Naive thymus-derived CD4-positive, alpha-beta T cell (primary cell): ENCODE data around the gene SKAP1. TPM values are rescaled to one million over a fixed set of nuclear protein-coding genes. Genes with fewer than 3 reads are reported as not detected.
"Not testable (repeated sequence)": the region's sequence is repeated elsewhere in the genome, so short reads cannot be mapped to it uniquely, and the experiment has no call there.

Source experiments
- ATAC-seq: fragments of 150-1000 bp; cut with Tn5 transposase; 2 replicates; pipeline ENCODE4 v1.10.0; 2021; ENCODE audit warnings: mild to moderate bottlenecking, moderate library complexity
- CTCF ChIA-PET: fragments of 350-600 bp; sonication (Branson Sonifier 250); formaldehyde crosslinking; loops from one replicate; lab custom pipeline; 2021; ENCODE audit warnings: antibody characterized with exemption; lab: Charles Lee
- POLR2A ChIA-PET: fragments of 350-600 bp; sonication (Branson Sonifier 250); formaldehyde crosslinking; loops from one replicate; lab custom pipeline; 2021; ENCODE audit warnings: antibody characterized with exemption, inconsistent platforms; lab: Charles Lee
- DNase-seq, 9 donors: peaks; one replicate each; pipeline versions ENCODE4 v3.0.0 to v3.0.0-alpha.2; 2020 to 2022; ENCODE audit warnings: mixed read lengths in 1 of 9
- H3K27ac ChIP-seq: one replicate; pipeline ENCODE4 v1.7.0; 2013; ENCODE audit warnings: mild to moderate bottlenecking, low read depth, low read length, moderate library complexity
- H3K27me3 ChIP-seq, 2 donors: one replicate each; pipeline ENCODE4 v1.7.0; 2013; ENCODE audit warnings: low read length in 2 of 2, mild to moderate bottlenecking in 2 of 2, moderate library complexity in 2 of 2; ENCODE audit not compliant: control insufficient read depth in 2 of 2, insufficient read depth in 2 of 2
- H3K36me3 ChIP-seq, 3 experiments: 1 replicate in 2 of 3; 2 replicates in 1 of 3; pipeline ENCODE4 v1.7.0; 2013; ENCODE audit warnings: low read length in 3 of 3, mild to moderate bottlenecking in 3 of 3, moderate library complexity in 1 of 3; ENCODE audit not compliant: insufficient read depth in 3 of 3, control insufficient read depth in 2 of 3
- H3K4me1 ChIP-seq, 2 donors: one replicate each; pipeline ENCODE4 v1.7.0; 2013; ENCODE audit warnings: low read length in 2 of 2, mild to moderate bottlenecking in 2 of 2, moderate library complexity in 1 of 2; ENCODE audit not compliant: control insufficient read depth in 2 of 2, insufficient read depth in 2 of 2
- H3K4me3 ChIP-seq: 2 replicates; pipeline ENCODE4 v1.7.0; 2013; ENCODE audit warnings: mild to moderate bottlenecking, low read length
- H3K9me3 ChIP-seq, 3 experiments: 1 replicate in 2 of 3; 2 replicates in 1 of 3; pipeline ENCODE4 v1.7.0; 2013; ENCODE audit warnings: low read length in 3 of 3; ENCODE audit not compliant: control insufficient read depth in 2 of 3
- H3K27ac Mint-ChIP-seq, 9 donors: one replicate each; pipeline ENCODE4 v1.8.0; 2020 to 2022; ENCODE audit warnings: mixed read lengths in 9 of 9, mild to moderate bottlenecking in 8 of 9, moderate library complexity in 5 of 9, inconsistent platforms in 2 of 9
- H3K27me3 Mint-ChIP-seq, 5 donors: one replicate each; pipeline ENCODE4 v1.8.0; 2021 to 2022; ENCODE audit warnings: mixed read lengths in 5 of 5, mild to moderate bottlenecking in 1 of 5
- H3K36me3 Mint-ChIP-seq, 5 donors: one replicate each; pipeline ENCODE4 v1.8.0; 2020 to 2022; ENCODE audit warnings: mixed read lengths in 5 of 5, mild to moderate bottlenecking in 3 of 5, inconsistent platforms in 1 of 5
- H3K4me1 Mint-ChIP-seq, 7 donors: one replicate each; pipeline ENCODE4 v1.8.0; 2020 to 2022; ENCODE audit warnings: mixed read lengths in 7 of 7, mild to moderate bottlenecking in 3 of 7, inconsistent platforms in 1 of 7
- H3K4me3 Mint-ChIP-seq, 10 donors: one replicate each; pipeline ENCODE4 v1.8.0; 2020 to 2022; ENCODE audit warnings: mild to moderate bottlenecking in 10 of 10, mixed read lengths in 10 of 10, moderate library complexity in 6 of 10, inconsistent platforms in 2 of 10
- H3K9me3 Mint-ChIP-seq, 11 donors: one replicate each; pipeline ENCODE4 v1.8.0; 2020 to 2022; ENCODE audit warnings: mixed read lengths in 11 of 11, mild to moderate bottlenecking in 4 of 11, inconsistent platforms in 1 of 11, moderate library complexity in 1 of 11
- intact Hi-C, 2 donors: fragments of 100-400 bp; cut with micrococcal nuclease; formaldehyde crosslinking; loops; one replicate each; pipeline ENCODE4 v1.15.1; 2023
- polyA plus RNA-seq, 2 donors: library from polyadenylated mRNA; unstranded; fragments of 300-500 nt; fragmentation: Illumina TruSeq; gene quantifications; one replicate each; pipeline ENCODE4 v1.2.3, GENCODE V29; 2021
- total RNA-seq, 6 experiments: library from RNA in 5 of 6; stranded (reverse) in 5 of 6; gene quantifications; 1 replicate in 5 of 6; 2 replicates in 1 of 6; pipeline ENCODE4 v1.2.3 and lab custom pipeline; 2021 to 2026

Gene SKAP1
- total and polyA plus RNA-seq, 7 experiments from 2014 or later = 99.3 to 289 (median 109) TPM

- H3K27ac Mint-ChIP-seq = peak overlapping the region in 1 of 9 donors; percentile 76
Measured at GRCh38 chr17:48207036-48207435, 223.0 kb downstream of the SKAP1 start.

GRCh38 chr17:48202959-48203358 lies 227.1 kb downstream of the SKAP1 start:
- POLR2A ChIA-PET = no interaction called here
- no peaks in the 10 kb centered on the region for H3K27me3 Mint-ChIP-seq
- CTCF ChIA-PET = no interaction called here
- no peaks in the 10 kb centered on the region for H3K9me3 Mint-ChIP-seq
- intact Hi-C loops = no loop called here
- ATAC-seq (no peak), DNase-seq (no peak)
- H3K27ac Mint-ChIP-seq = peak overlapping the region in 4 of 9 donors; percentile 26 to 68 (median 54)
- Histone ChIP-seq H3K27ac (no peak overlapping the region), H3K27me3 (no peaks in the 10 kb centered on the region), H3K4me1 (no peaks in the 10 kb centered on the region), H3K4me3 (no peak overlapping the region), H3K36me3 (peaks cover 0 to 3% (median 0%) of the 10 kb centered on the region in 3 experiments), H3K9me3 (no peaks in the 10 kb centered on the region)
- peaks cover 15 to 65% (median 45%) of the 10 kb centered on the region in 7 donors for H3K4me1 Mint-ChIP-seq
- peaks cover 6 to 26% (median 14%) of the 10 kb centered on the region in 5 donors for H3K36me3 Mint-ChIP-seq
- H3K4me3 Mint-ChIP-seq = no peak overlapping the region

More at GRCh38 chr17:48207036-48207435, 223.0 kb downstream of the SKAP1 start:
- ATAC-seq, H3K4me3 Mint-ChIP-seq, H3K27ac ChIP-seq, H3K27me3 ChIP-seq, H3K9me3 Mint-ChIP-seq, H3K4me1 ChIP-seq, H3K9me3 ChIP-seq, DNase-seq, H3K27me3 Mint-ChIP-seq, CTCF ChIA-PET, H3K36me3 ChIP-seq, H3K4me3 ChIP-seq, intact Hi-C loops: not testable (repeated sequence)
- POLR2A ChIA-PET = interaction anchor here (0.6 kb wide), 1 partner anchor 47 kb away, joined by 9 read pairs; no protein-coding TSS in a partner anchor
- H3K4me1 Mint-ChIP-seq = peaks cover 7 to 64% (median 36%) of the 10 kb centered on the region in 7 donors
- peaks cover 0 to 24% (median 8%) of the 10 kb centered on the region in 5 donors for H3K36me3 Mint-ChIP-seq

GRCh38 chr17:48198950-48199541 lies 231.0 kb downstream of the SKAP1 start:
- H3K27ac ChIP-seq = no peak overlapping the region
- peaks cover 35 to 76% (median 60%) of the 10 kb centered on the region in 7 donors for H3K4me1 Mint-ChIP-seq
- H3K27ac Mint-ChIP-seq = peak overlapping the region in 8 of 9 donors; percentile 14 to 65 (median 36)
- ChIA-PET CTCF (interaction anchor here (0.6 kb wide), 1 partner anchor 64 kb away, joined by 3 read pairs; no protein-coding TSS in a partner anchor), POLR2A (no interaction called here)
- peaks cover 13 to 15% of the 10 kb centered on the region in 2 donors for H3K4me1 ChIP-seq
- DNase-seq (no peak), ATAC-seq (no peak)
- no peak overlapping the region for H3K4me3 ChIP-seq
- H3K36me3 Mint-ChIP-seq = peaks cover 6 to 41% (median 14%) of the 10 kb centered on the region in 5 donors
- no peaks in the 10 kb centered on the region for H3K27me3 Mint-ChIP-seq
- peak overlapping the region in 1 of 10 donors; percentile 21 for H3K4me3 Mint-ChIP-seq
- H3K9me3 ChIP-seq = no peaks in the 10 kb centered on the region
- no peaks in the 10 kb centered on the region for H3K36me3 ChIP-seq
- no peaks in the 10 kb centered on the region for H3K9me3 Mint-ChIP-seq
- intact Hi-C loops = loop anchor here in 1 of 2 donors (2.0 kb wide), 1 partner anchor 14 kb away; no protein-coding TSS in a partner anchor
- no peaks in the 10 kb centered on the region for H3K27me3 ChIP-seq

- Mint-ChIP-seq H3K4me3 (no peak overlapping the region), H3K27ac (peak overlapping the region in 1 of 9 donors; percentile 83), H3K4me1 (peaks cover 37 to 69% (median 59%) of the 10 kb centered on the region in 7 donors), H3K36me3 (peaks cover 6 to 57% (median 21%) of the 10 kb centered on the region in 5 donors), H3K9me3 (no peaks in the 10 kb centered on the region), H3K27me3 (no peaks in the 10 kb centered on the region)
- intact Hi-C loops = loop anchor here in 1 of 2 donors (2.0 kb wide), 1 partner anchor 21 kb away; no protein-coding TSS in a partner anchor
- peaks cover 0 to 6% (median 0%) of the 10 kb centered on the region in 3 experiments for H3K36me3 ChIP-seq
- no peaks in the 10 kb centered on the region for H3K27me3 ChIP-seq
- H3K27ac ChIP-seq = no peak overlapping the region
- H3K4me1 ChIP-seq = peaks cover 15 to 16% of the 10 kb centered on the region in 2 donors
- H3K4me3 ChIP-seq = no peak overlapping the region
- no peak for ATAC-seq
- ChIA-PET CTCF (no interaction called here), POLR2A (no interaction called here)
- no peaks in the 10 kb centered on the region for H3K9me3 ChIP-seq
- DNase-seq = no peak
Measured at GRCh38 chr17:48195910-48196309, 234.1 kb downstream of the SKAP1 start.

- H3K4me3 Mint-ChIP-seq = peak overlapping the region; percentile 11 to 66 (median 45)
- H3K4me1 ChIP-seq = peaks cover 15 to 16% of the 10 kb centered on the region in 2 donors
- POLR2A ChIA-PET = no interaction called here
- ATAC-seq = peak; percentile 84
- intact Hi-C loops = loop anchor here in 1 of 2 donors (2.0 kb wide), 1 partner anchor 19 kb away; no protein-coding TSS in a partner anchor
- no peaks in the 10 kb centered on the region for H3K9me3 ChIP-seq
- H3K27me3 Mint-ChIP-seq = no peaks in the 10 kb centered on the region
- H3K27ac ChIP-seq = no peak overlapping the region
- no peaks in the 10 kb centered on the region for H3K9me3 Mint-ChIP-seq
- CTCF ChIA-PET = interaction anchor here (0.6 kb wide), 1 partner anchor 29 kb away, joined by 3 read pairs; no protein-coding TSS in a partner anchor
- no peaks in the 10 kb centered on the region for H3K27me3 ChIP-seq
- H3K27ac Mint-ChIP-seq = peak overlapping the region; percentile 3 to 83 (median 63)
- peaks cover under 1 to 53% (median 18%) of the 10 kb centered on the region in 5 donors for H3K36me3 Mint-ChIP-seq
- peaks cover 29 to 58% (median 48%) of the 10 kb centered on the region in 7 donors for H3K4me1 Mint-ChIP-seq
- H3K4me3 ChIP-seq = no peak overlapping the region
- DNase-seq = peak in 6 of 9 donors; percentile 6 to 42 (median 22)
- H3K36me3 ChIP-seq = peaks cover 0 to 13% (median 0%) of the 10 kb centered on the region in 3 experiments
Measured at GRCh38 chr17:48194097-48194550, 235.9 kb downstream of the SKAP1 start.

GRCh38 chr17:48192321-48192731 lies 237.7 kb downstream of the SKAP1 start:
- Histone ChIP-seq H3K9me3 (no peaks in the 10 kb centered on the region), H3K36me3 (peaks cover 6 to 31% (median 9%) of the 10 kb centered on the region in 3 experiments), H3K27ac (no peak overlapping the region), H3K27me3 (no peaks in the 10 kb centered on the region), H3K4me1 (peaks cover 15 to 16% of the 10 kb centered on the region in 2 donors), H3K4me3 (no peak overlapping the region)
- H3K9me3 Mint-ChIP-seq = no peaks in the 10 kb centered on the region
- intact Hi-C loops = no loop called here
- H3K36me3 Mint-ChIP-seq = peaks cover 0 to 55% (median 27%) of the 10 kb centered on the region in 5 donors
- peaks cover 27 to 47% (median 37%) of the 10 kb centered on the region in 7 donors for H3K4me1 Mint-ChIP-seq
- ChIA-PET POLR2A (interaction anchor here (0.6 kb wide), 1 partner anchor 107 kb away, joined by 4 read pairs; no protein-coding TSS in a partner anchor), CTCF (interaction anchor here (0.9 kb wide), 1 partner anchor 18 kb away, joined by 3 read pairs; no protein-coding TSS in a partner anchor)
- no peak for ATAC-seq
- DNase-seq = no peak
- no peaks in the 10 kb centered on the region for H3K27me3 Mint-ChIP-seq
- peak overlapping the region in 7 of 9 donors; percentile 6 to 78 (median 41) for H3K27ac Mint-ChIP-seq
- H3K4me3 Mint-ChIP-seq = peak overlapping the region in 1 of 10 donors; percentile 30
